ENCODE data around the gene CAMK1G.

DNA sequence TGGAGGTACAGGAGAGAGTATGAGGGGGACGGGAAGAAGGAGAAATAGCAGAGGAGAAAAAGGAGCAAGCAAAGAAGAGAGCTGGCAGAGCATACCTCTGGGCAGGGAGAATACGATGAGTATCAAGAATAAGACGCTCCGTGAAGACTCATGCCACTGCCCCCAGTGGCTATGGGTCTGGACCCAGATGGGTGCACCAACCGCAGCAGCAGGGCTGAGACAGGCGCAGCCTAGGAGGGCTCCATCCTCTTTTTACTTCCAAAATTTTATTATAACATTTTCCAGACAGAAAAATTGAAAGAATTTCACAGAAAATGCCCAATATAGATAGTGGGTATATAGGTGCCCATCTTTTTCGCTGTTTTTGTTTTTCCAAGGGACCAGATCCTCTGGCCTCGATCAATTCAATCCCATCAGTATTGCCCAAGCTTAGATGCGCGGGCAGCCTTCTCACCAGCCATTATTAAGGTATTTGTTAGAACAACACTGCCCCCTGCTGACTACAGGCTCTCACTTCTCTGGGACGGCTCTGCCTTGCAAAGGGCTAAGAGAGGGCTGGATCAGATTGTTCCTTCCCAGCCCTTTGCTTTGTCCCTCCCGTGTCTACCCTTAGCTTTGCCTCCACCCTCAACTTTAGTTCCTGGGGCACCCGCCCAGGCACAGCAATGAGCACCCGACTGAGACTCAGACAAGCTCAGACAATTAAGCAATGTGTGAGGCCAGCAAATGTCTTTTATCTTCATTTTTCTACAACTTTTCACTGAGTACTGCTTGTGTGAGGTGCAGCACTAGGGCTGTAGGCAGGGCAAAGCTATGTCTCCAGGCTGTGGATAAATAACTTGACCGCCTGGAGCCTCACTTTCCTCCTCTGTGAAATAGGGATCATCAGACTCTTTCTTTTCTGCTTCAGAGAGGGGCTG lies 17.5 kb upstream of the CAMK1G start:
- TF ChIP-seq EZH2 (IDR thresholded peaks at IDR 0.05; ENCODE audit: insufficient read depth, poor library complexity, severe bottlenecking): no peak
- TF ChIP-seq EZH2phosphoT487 (IDR thresholded peaks at IDR 0.05; ENCODE audit: insufficient read depth, low read depth): no peak
